H1 (cell line): Measurements from ENCODE around the gene DNAJB14. TPM values are rescaled to one million over a fixed set of nuclear protein-coding genes. Genes with fewer than 3 reads are reported as not detected.
A peak's percentile ranks its signal among the peaks of the same experiment; 100 is the strongest.

Experiments used
- CTCF ChIA-PET: fragments of 300-600 bp; sonication (Branson Sonifier 250); formaldehyde crosslinking; loops from one replicate; lab custom pipeline; 2021; ENCODE audit not compliant: partially characterized antibody; lab: Charles Lee
- POLR2A ChIA-PET: fragments of 300-600 bp; sonication (Branson Sonifier 250); formaldehyde crosslinking; loops from one replicate; lab custom pipeline; 2021; ENCODE audit warnings: inconsistent platforms; ENCODE audit not compliant: partially characterized antibody; lab: Charles Lee
- DNase-seq, 2 experiments: peaks; one replicate each; pipeline versions ENCODE4 v3.0.0 to v3.0.0-alpha.2; 2010 to 2022; ENCODE audit warnings: low spot score in 2 of 2, low read depth in 1 of 2, mixed read lengths in 1 of 2
- FAIRE-seq: peaks from 2 replicates; lab custom pipeline; 2011; peaks lifted over from hg19 to GRCh38; lab: Jason Lieb, UNC
- H2AFZ ChIP-seq: 2 replicates; pipeline ENCODE4 v1.8.1; 2012; ENCODE audit warnings: low read length, inconsistent platforms
- H2AK5ac ChIP-seq: 2 replicates; pipeline ENCODE4 v1.6.1; 2013; ENCODE audit warnings: low read depth, low read length
- H2BK120ac ChIP-seq: replicated peaks from 2 replicates; pipeline ENCODE3; 2013; ENCODE audit warnings: low read depth, low read length, inconsistent platforms
- H2BK12ac ChIP-seq: 2 replicates; pipeline ENCODE4 v1.6.1; 2013; ENCODE audit warnings: low read depth, low read length
- H2BK15ac ChIP-seq: 2 replicates; pipeline ENCODE4 v1.6.1; 2013; ENCODE audit warnings: low read length
- H2BK20ac ChIP-seq: 2 replicates; pipeline ENCODE4 v1.6.1; 2013; ENCODE audit warnings: low read length
- H2BK5ac ChIP-seq: 2 replicates; pipeline ENCODE4 v1.6.1; 2013; ENCODE audit warnings: low read depth, low read length
- H3K14ac ChIP-seq: 2 replicates; pipeline ENCODE4 v1.6.1; 2013; ENCODE audit warnings: inconsistent platforms; ENCODE audit not compliant: insufficient read length
- H3K18ac ChIP-seq: 2 replicates; pipeline ENCODE4 v1.6.1; 2013; ENCODE audit warnings: low read length; ENCODE audit errors: extremely low read depth
- H3K23ac ChIP-seq: 2 replicates; pipeline ENCODE4 v1.6.1; 2013; ENCODE audit warnings: inconsistent platforms; ENCODE audit not compliant: insufficient read length
- H3K23me2 ChIP-seq: 2 replicates; pipeline ENCODE4 v1.6.1; 2013; ENCODE audit warnings: low read depth, low read length
- H3K27ac ChIP-seq: 2 replicates; pipeline ENCODE4 v1.6.1; 2011; ENCODE audit warnings: low read depth, low read length, inconsistent platforms
- H3K27me3 ChIP-seq, 4 experiments: replicated peaks in 1 of 4; 1 replicate in 1 of 4; 2 replicates in 3 of 4; pipeline versions ENCODE4 v1.6.1 to v1.8.1; 2011 to 2013; ENCODE audit warnings: low read length in 3 of 4, mild to moderate bottlenecking in 3 of 4, inconsistent platforms in 2 of 4, mixed read lengths in 2 of 4, moderate library complexity in 1 of 4; ENCODE audit not compliant: control insufficient read depth in 3 of 4, insufficient read depth in 3 of 4; ENCODE audit errors: extremely low read depth in 1 of 4
- H3K36me3 ChIP-seq, 4 experiments: 2 replicates each; pipeline versions ENCODE4 v1.6.1 to v1.8.1; 2011 to 2013; ENCODE audit warnings: mild to moderate bottlenecking in 4 of 4, low read length in 3 of 4, moderate library complexity in 2 of 4, control low read depth in 1 of 4, inconsistent platforms in 1 of 4; ENCODE audit not compliant: insufficient read depth in 4 of 4, control insufficient read depth in 2 of 4
- H3K4ac ChIP-seq: replicated peaks from 2 replicates; pipeline ENCODE3; 2013; ENCODE audit warnings: low read length, low read depth, mixed read lengths, inconsistent platforms; ENCODE audit not compliant: insufficient read length
- H3K4me1 ChIP-seq, 4 experiments: replicated peaks in 1 of 4; 1 replicate in 1 of 4; 2 replicates in 3 of 4; pipeline versions ENCODE4 v1.6.1 to v1.8.1; 2011 to 2013; ENCODE audit warnings: low read length in 3 of 4, inconsistent platforms in 2 of 4, mixed read lengths in 1 of 4; ENCODE audit not compliant: insufficient read depth in 4 of 4, control insufficient read depth in 3 of 4
- H3K4me2 ChIP-seq, 2 experiments: 2 replicates each; pipeline versions ENCODE4 v1.6.1 to v1.8.1; 2011 to 2013; ENCODE audit warnings: low read depth in 2 of 2, low read length in 2 of 2, control low read depth in 1 of 2, inconsistent platforms in 1 of 2, mild to moderate bottlenecking in 1 of 2; ENCODE audit not compliant: insufficient read depth in 1 of 2
- H3K4me3 ChIP-seq, 4 experiments: fragments of 200-600, 300-600 bp in 1 of 4; sonication (generic), shearing (Covaris generic), sonication (Bioruptor Twin) in 1 of 4; 2 replicates each; pipeline versions ENCODE4 v1.5.1 to v1.8.1; 2011 to 2016; ENCODE audit warnings: low read length in 4 of 4, low read depth in 3 of 4, control low read depth in 2 of 4, inconsistent platforms in 2 of 4, mild to moderate bottlenecking in 2 of 4, mixed read lengths in 1 of 4, moderate library complexity in 1 of 4; ENCODE audit not compliant: insufficient read depth in 2 of 4; ENCODE audit errors: extremely low read depth in 1 of 4
- H3K56ac ChIP-seq: replicated peaks from 2 replicates; pipeline ENCODE3; 2013; ENCODE audit warnings: low read depth, mild to moderate bottlenecking, mixed read lengths, low read length, inconsistent platforms; ENCODE audit not compliant: insufficient read length
- H3K79me1 ChIP-seq: 2 replicates; pipeline ENCODE4 v1.6.1; 2013; ENCODE audit warnings: low read depth, low read length, control low read depth
- H3K79me2 ChIP-seq, 2 experiments: 2 replicates each; pipeline versions ENCODE4 v1.6.1 to v1.8.1; 2012 to 2013; ENCODE audit warnings: low read length in 2 of 2, mild to moderate bottlenecking in 2 of 2, inconsistent platforms in 1 of 2; ENCODE audit not compliant: insufficient read depth in 2 of 2, control insufficient read depth in 1 of 2
- H3K9ac ChIP-seq, 4 experiments: replicated peaks in 1 of 4; 1 replicate in 1 of 4; 2 replicates in 3 of 4; pipeline versions ENCODE4 v1.6.1 to v1.8.1; 2011 to 2013; ENCODE audit warnings: low read depth in 3 of 4, low read length in 3 of 4, control low read depth in 2 of 4, mild to moderate bottlenecking in 2 of 4, moderate library complexity in 2 of 4, inconsistent platforms in 1 of 4; ENCODE audit errors: extremely low read depth in 1 of 4
- H3K9me3 ChIP-seq, 2 experiments: 2 replicates each; pipeline versions ENCODE4 v1.6.1 to v1.8.1; 2012 to 2013; ENCODE audit warnings: mild to moderate bottlenecking in 2 of 2, moderate library complexity in 2 of 2, control low read depth in 1 of 2, inconsistent platforms in 1 of 2, low read depth in 1 of 2, low read length in 1 of 2, mixed read lengths in 1 of 2; ENCODE audit not compliant: insufficient read depth in 2 of 2
- H4K20me1 ChIP-seq, 2 experiments: replicated peaks in 1 of 2; 2 replicates each; pipeline versions ENCODE3 to v1.8.1; 2011 to 2013; ENCODE audit warnings: inconsistent platforms in 2 of 2, low read length in 2 of 2, mild to moderate bottlenecking in 1 of 2; ENCODE audit not compliant: insufficient read depth in 2 of 2, control insufficient read depth in 1 of 2
- H4K5ac ChIP-seq: 2 replicates; pipeline ENCODE4 v1.6.1; 2013; ENCODE audit warnings: low read length, low read depth, mixed read lengths, inconsistent platforms; ENCODE audit not compliant: insufficient read length
- H4K8ac ChIP-seq: 2 replicates; pipeline ENCODE4 v1.8.0; 2013; ENCODE audit warnings: mild to moderate bottlenecking, moderate library complexity, low read length, inconsistent platforms; ENCODE audit not compliant: insufficient read depth; ENCODE audit errors: extremely low read depth
- H4K91ac ChIP-seq: replicated peaks from 2 replicates; pipeline ENCODE3; 2013; ENCODE audit warnings: low read length, mixed read lengths, inconsistent platforms; ENCODE audit not compliant: insufficient read length
- CHD1 ChIP-seq: IDR thresholded peaks from 2 replicates; pipeline ENCODE4 v1.6.1; 2012; ENCODE audit warnings: low read depth, low read length, improper control_type of control experiment
- JUN ChIP-seq: IDR thresholded peaks from 2 replicates; pipeline ENCODE4 v1.6.1; 2011; ENCODE audit warnings: low read depth, mild to moderate bottlenecking, improper control_type of control experiment, low read length
- KDM5A ChIP-seq: fragments of 200-600 bp; IDR thresholded peaks from 2 replicates; pipeline ENCODE4 v1.7.1; 2012; ENCODE audit warnings: mild to moderate bottlenecking, low read length, inconsistent platforms, mixed read lengths
- PHF8 ChIP-seq: fragments of 200-600 bp; sonication (generic); conservative IDR thresholded peaks from 2 replicates; pipeline ENCODE4 v1.7.1; 2012; ENCODE audit warnings: low read depth, mild to moderate bottlenecking, inconsistent platforms, low read length, moderate library complexity
- SP1 ChIP-seq: IDR thresholded peaks from 2 replicates; pipeline ENCODE4 v1.6.1; 2011; ENCODE audit warnings: low read depth, low read length
- SP2 ChIP-seq: IDR thresholded peaks from 2 replicates; pipeline ENCODE4 v1.6.1; 2012; ENCODE audit warnings: mild to moderate bottlenecking, low read length, inconsistent platforms
- SP4 ChIP-seq: IDR thresholded peaks from 2 replicates; pipeline ENCODE4 v1.6.1; 2012; ENCODE audit warnings: low read length, inconsistent platforms
- TAF7 ChIP-seq: optimal IDR thresholded peaks from 2 replicates; pipeline ENCODE3; 2011; ENCODE audit warnings: low read depth, mild to moderate bottlenecking, inconsistent platforms, low read length, moderate library complexity, borderline replicate concordance
- WGBS, 2 experiments: shearing (Covaris generic) in 1 of 2; methylation state at CpG; one replicate each; pipeline versions ENCODE4 v1.1.6 to v1.1.7; 2013 to 2015; ENCODE audit warnings: low lambda C conversion rate in 2 of 2, mixed read lengths in 2 of 2, inconsistent platforms in 1 of 2, low coverage in 1 of 2, missing lambda C conversion rate in 1 of 2; ENCODE audit not compliant: insufficient replicate concordance in 2 of 2, insufficient coverage in 1 of 2, insufficient read length in 1 of 2; ENCODE audit errors: extremely low coverage in 1 of 2, missing lambda C conversion rate in 1 of 2; 5-methylcytosine and 5-hydroxymethylcytosine counted together
- long read RNA-seq, 2 experiments: library from RNA in 1 of 2; library from capped mRNA in 1 of 2; stranded (forward); transcript quantifications; one replicate each; pipeline ENCODE4 v2.0.0, GENCODE V29; 2021; ENCODE audit warnings: inconsistent platforms in 1 of 2
- polyA minus RNA-seq, 3 experiments: library from RNA; depleted of rRNA, polyadenylated mRNA; stranded (reverse); fragments of >200 nt; gene quantifications; 1 replicate in 2 of 3; 2 replicates in 1 of 3; pipeline ENCODE4 v1.2.3, GENCODE V29; 2011
- polyA plus RNA-seq, 7 experiments: library from polyadenylated mRNA; depleted of rRNA in 3 of 7; stranded (reverse) in 5 of 7; unstranded in 2 of 7; fragments of >200 nt in 5 of 7; fragments of 200-250 nt in 2 of 7; gene quantifications; 1 replicate in 5 of 7; 2 replicates in 1 of 7; 4 replicates in 1 of 7; pipeline versions ENCODE4 v1.2.1 to v1.2.3, GENCODE V29; 2011 to 2013; ENCODE audit warnings: missing spikeins in 2 of 7, mixed read lengths in 2 of 7
- total RNA-seq: library from RNA; stranded (reverse); fragmentation: NEBNext Ultra II Directional; extraction: Animal tissue kit (Norgen Biotek cat#: 25700); gene quantifications from 2 replicates; pipeline ENCODE4 v1.2.1, GENCODE V29; 2021

The DNAJB14 gene
- total RNA-seq (35.4 and 40.2 TPM in 2 replicates), polyA plus RNA-seq (2011; rRNA removed) (2.5 and 3.4 TPM in 2 replicates), polyA minus RNA-seq (2011; rRNA and poly(A)+ RNA removed) (13.1 and 17.5 TPM in 2 replicates)
- 4.9 TPM for polyA plus RNA-seq (2011; cell fraction: cytosol; rRNA removed)
- polyA plus RNA-seq (2011; cell fraction: nucleus; rRNA removed), result 14.5 TPM
- polyA plus RNA-seq (2012, experiment 1 of 2), result 14.9 to 44.5 TPM (median 20.9 TPM) in 4 replicates
- 8.6 TPM for polyA plus RNA-seq (2012, experiment 2 of 2)
- polyA plus RNA-seq (2013, experiment 1 of 2), result 18.1 TPM
- 26.8 TPM for polyA plus RNA-seq (2013, experiment 2 of 2)
- polyA minus RNA-seq (2011; cell fraction: cytosol; rRNA and poly(A)+ RNA removed), result 21.7 TPM
- 34.6 TPM for polyA minus RNA-seq (2011; cell fraction: nucleus; rRNA and poly(A)+ RNA removed)
- long read RNA-seq, experiment 1, full-length matches to known transcripts, result 2 of 15 reads
- long read RNA-seq, experiment 1, partial matches to known transcripts, result 3 of 15 reads
- long read RNA-seq, experiment 1, other reads (novel, unspliced or antisense), result 10 of 15 reads
- long read RNA-seq, experiment 2, full-length matches to known transcripts, result 10 of 11 reads
- long read RNA-seq, experiment 2, partial matches to known transcripts, result 0 of 11 reads
- long read RNA-seq, experiment 2, other reads (novel, unspliced or antisense), result 1 of 11 reads

- Histone ChIP-seq H3K14ac (no peak within 1 kb of the TSS), H3K4me2 (peak within 1 kb of the TSS; percentile 65 to 87), H2BK120ac (peak within 1 kb of the TSS; percentile 39), H3K23ac (no peak within 1 kb of the TSS), H3K4me1 (peaks cover 0 to 14% (median 7%) of the 10 kb centered on the region in 4 experiments; a peak in 5 of 7 replicates), H3K27ac (peak within 1 kb of the TSS; percentile 69), H2BK20ac (no peak within 1 kb of the TSS), H3K9me3 (no peaks in the 10 kb centered on the region), H2BK5ac (peak within 1 kb of the TSS; percentile 74), H4K8ac (peak within 1 kb of the TSS; percentile 97; the same call in 1 of the 2 replicates), H2AK5ac (no peak within 1 kb of the TSS), H3K56ac (peak within 1 kb of the TSS; percentile 10), H3K18ac (peak within 1 kb of the TSS; percentile 51; the same call in 1 of the 2 replicates), H4K20me1 (peaks cover 7 to 9% of the 10 kb centered on the region in 2 experiments), H2BK15ac (0 out of 2 replicates have a peak within 1 kb of the TSS, but pooled peaks have one; percentile 16), H3K23me2 (peaks cover 4% of the 10 kb centered on the region), H3K27me3 (no peaks in the 10 kb centered on the region), H2AFZ (peak within 1 kb of the TSS; percentile 20), H3K36me3 (peaks cover 9 to 23% (median 12%) of the 10 kb centered on the region in 4 experiments), H3K79me1 (no peaks in the 10 kb centered on the region), H4K5ac (peak within 1 kb of the TSS; percentile 73), H2BK12ac (peak within 1 kb of the TSS; percentile 28), H3K4me3 (peak within 1 kb of the TSS; percentile 63 to 100 (median 74)), H3K79me2 (peaks cover 0 to 65% of the 10 kb centered on the region in 2 experiments; a peak in 2 of 4 replicates), H3K4ac (no peak within 1 kb of the TSS), H4K91ac (no peak within 1 kb of the TSS), H3K9ac (peak within 1 kb of the TSS; percentile 76 to 97 (median 85))
- 4% methylated on average over 38 of the region's 87 CpGs; no CpG with 5 or more reads in 1 of the 2 experiments for WGBS, 2 experiments
- ChIA-PET POLR2A (interaction anchor here (0.6 to 5.6 kb wide), 13 partner anchors 9 to 767 kb away, joined by 3 to 83 read pairs (median 4); partner anchors contain the start of gene LAMTOR3), CTCF (interaction anchor here (1.5 kb wide), 1 partner anchor 60 kb away, joined by 4 read pairs; no protein-coding TSS in a partner anchor)
- FAIRE-seq (no peak), DNase-seq (peak in 1 of 2 experiments; percentile 83)
- TF ChIP-seq SP1 (no peak), SP2 (no peak), CHD1 (no peak), PHF8 (peak; percentile 60; the same call in 1 of the 2 replicates), SP4 (peak; percentile 27; the same call in 1 of the 2 replicates), KDM5A (no peak), JUN (no peak), TAF7 (peak; percentile 67)
These were observed at the start of gene DNAJB14 for GRCh38 chr4:99946356-99947189. Gene DNAJB14, minus strand, starts transcription at chr4:99946618. Its CDS starts 47 bp downstream, at chr4:99946571.
